GM19043 (cell line): Measurements from ENCODE around the gene HELZ.
"Not testable (repeated sequence)": the region's sequence is repeated elsewhere in the genome, so short reads cannot be mapped to it uniquely, and the experiment has no call there.

Experiments used
- ATAC-seq: cut with Tn5 transposase; IDR thresholded peaks from one replicate; pipeline ENCODE4 v1.9.1; 2021; ENCODE audit warnings: low read depth; ENCODE audit not compliant: unreplicated experiment

The HELZ gene

GRCh38 chr17:67054011-67054591 is 190.9 kb downstream of the HELZ start:
- ATAC-seq = no peak

GRCh38 chr17:67053438-67054000 is 191.5 kb downstream of the HELZ start:
- no peak for ATAC-seq

- no peak for ATAC-seq
These were observed 192.1 kb downstream of the HELZ start for GRCh38 chr17:67052720-67053437.

- no peak for ATAC-seq
These were observed 193.2 kb downstream of the HELZ start for GRCh38 chr17:67051837-67052236.

GRCh38 chr17:67051155-67051538 is 193.8 kb downstream of the HELZ start:
- no peak for ATAC-seq

GRCh38 chr17:67050471-67051154 is 194.4 kb downstream of the HELZ start:
- no peak for ATAC-seq

- no peak for ATAC-seq
These were observed 194.9 kb downstream of the HELZ start for GRCh38 chr17:67050066-67050465.

GRCh38 chr17:67049025-67049739 is 195.8 kb downstream of the HELZ start:
- no peak for ATAC-seq

- ATAC-seq = no peak
These were observed 197.6 kb downstream of the HELZ start for GRCh38 chr17:67047382-67047781.

GRCh38 chr17:67046398-67046797 is 198.6 kb downstream of the HELZ start:
- ATAC-seq = no peak

GRCh38 chr17:67044940-67045339 is 200.1 kb downstream of the HELZ start:
- no peak for ATAC-seq

- ATAC-seq = no peak
These were observed 200.8 kb downstream of the HELZ start, which contains the start of gene CACNG1 for GRCh38 chr17:67044016-67044772. CACNG1 (plus strand) TSS chr17:67044554; CDS start chr17:67044661, 107 bp downstream.

GRCh38 chr17:67043283-67043682 is 201.7 kb downstream of the HELZ start:
- no peak for ATAC-seq

GRCh38 chr17:67041941-67042899 is 202.8 kb downstream of the HELZ start:
- no peak for ATAC-seq

- ATAC-seq = no peak
These were observed 203.5 kb downstream of the HELZ start for GRCh38 chr17:67041531-67041930.

- ATAC-seq = not testable (repeated sequence)
These were observed 203.9 kb downstream of the HELZ start for GRCh38 chr17:67041119-67041518.

GRCh38 chr17:67040652-67041051 is 204.3 kb downstream of the HELZ start:
- no peak for ATAC-seq

GRCh38 chr17:67038861-67039365 is 206.1 kb downstream of the HELZ start:
- ATAC-seq = no peak
